Measurements from ENCODE around the gene CARD10.

- TF ChIP-seq RBFOX2 (IDR thresholded peaks at IDR 0.05; ENCODE audit: low read depth, low read length) (no peak), HES4 (CRISPR knock-in tag; IDR thresholded peaks at IDR 0.05; ENCODE audit: borderline replicate concordance) (no peak), ARID4A (CRISPR knock-in tag; IDR thresholded peaks at IDR 0.05; ENCODE audit: borderline replicate concordance) (no peak)
- TF ChIP-seq, protein P1, sequence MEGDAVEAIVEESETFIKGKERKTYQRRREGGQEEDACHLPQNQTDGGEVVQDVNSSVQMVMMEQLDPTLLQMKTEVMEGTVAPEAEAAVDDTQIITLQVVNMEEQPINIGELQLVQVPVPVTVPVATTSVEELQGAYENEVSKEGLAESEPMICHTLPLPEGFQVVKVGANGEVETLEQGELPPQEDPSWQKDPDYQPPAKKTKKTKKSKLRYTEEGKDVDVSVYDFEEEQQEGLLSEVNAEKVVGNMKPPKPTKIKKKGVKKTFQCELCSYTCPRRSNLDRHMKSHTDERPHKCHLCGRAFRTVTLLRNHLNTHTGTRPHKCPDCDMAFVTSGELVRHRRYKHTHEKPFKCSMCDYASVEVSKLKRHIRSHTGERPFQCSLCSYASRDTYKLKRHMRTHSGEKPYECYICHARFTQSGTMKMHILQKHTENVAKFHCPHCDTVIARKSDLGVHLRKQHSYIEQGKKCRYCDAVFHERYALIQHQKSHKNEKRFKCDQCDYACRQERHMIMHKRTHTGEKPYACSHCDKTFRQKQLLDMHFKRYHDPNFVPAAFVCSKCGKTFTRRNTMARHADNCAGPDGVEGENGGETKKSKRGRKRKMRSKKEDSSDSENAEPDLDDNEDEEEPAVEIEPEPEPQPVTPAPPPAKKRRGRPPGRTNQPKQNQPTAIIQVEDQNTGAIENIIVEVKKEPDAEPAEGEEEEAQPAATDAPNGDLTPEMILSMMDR (CRISPR knock-in tag; IDR thresholded peaks at IDR 0.05): no peak
- TF ChIP-seq, protein P2, sequence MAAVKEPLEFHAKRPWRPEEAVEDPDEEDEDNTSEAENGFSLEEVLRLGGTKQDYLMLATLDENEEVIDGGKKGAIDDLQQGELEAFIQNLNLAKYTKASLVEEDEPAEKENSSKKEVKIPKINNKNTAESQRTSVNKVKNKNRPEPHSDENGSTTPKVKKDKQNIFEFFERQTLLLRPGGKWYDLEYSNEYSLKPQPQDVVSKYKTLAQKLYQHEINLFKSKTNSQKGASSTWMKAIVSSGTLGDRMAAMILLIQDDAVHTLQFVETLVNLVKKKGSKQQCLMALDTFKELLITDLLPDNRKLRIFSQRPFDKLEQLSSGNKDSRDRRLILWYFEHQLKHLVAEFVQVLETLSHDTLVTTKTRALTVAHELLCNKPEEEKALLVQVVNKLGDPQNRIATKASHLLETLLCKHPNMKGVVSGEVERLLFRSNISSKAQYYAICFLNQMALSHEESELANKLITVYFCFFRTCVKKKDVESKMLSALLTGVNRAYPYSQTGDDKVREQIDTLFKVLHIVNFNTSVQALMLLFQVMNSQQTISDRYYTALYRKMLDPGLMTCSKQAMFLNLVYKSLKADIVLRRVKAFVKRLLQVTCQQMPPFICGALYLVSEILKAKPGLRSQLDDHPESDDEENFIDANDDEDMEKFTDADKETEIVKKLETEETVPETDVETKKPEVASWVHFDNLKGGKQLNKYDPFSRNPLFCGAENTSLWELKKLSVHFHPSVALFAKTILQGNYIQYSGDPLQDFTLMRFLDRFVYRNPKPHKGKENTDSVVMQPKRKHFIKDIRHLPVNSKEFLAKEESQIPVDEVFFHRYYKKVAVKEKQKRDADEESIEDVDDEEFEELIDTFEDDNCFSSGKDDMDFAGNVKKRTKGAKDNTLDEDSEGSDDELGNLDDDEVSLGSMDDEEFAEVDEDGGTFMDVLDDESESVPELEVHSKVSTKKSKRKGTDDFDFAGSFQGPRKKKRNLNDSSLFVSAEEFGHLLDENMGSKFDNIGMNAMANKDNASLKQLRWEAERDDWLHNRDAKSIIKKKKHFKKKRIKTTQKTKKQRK (IDR thresholded peaks at IDR 0.05; ENCODE audit: low read length): no peak
Observed at GRCh38 chr22:37526376-37526775, 7.2 kb upstream of the CARD10 start.

All from HepG2 (cell line).